HG03196 (cell line): ENCODE measurements around the gene ADAM12.

Source experiments
- ATAC-seq: cut with Tn5 transposase; IDR thresholded peaks from one replicate; pipeline ENCODE4 v1.9.1; 2021; ENCODE audit not compliant: unreplicated experiment

ADAM12 gene

DNA sequence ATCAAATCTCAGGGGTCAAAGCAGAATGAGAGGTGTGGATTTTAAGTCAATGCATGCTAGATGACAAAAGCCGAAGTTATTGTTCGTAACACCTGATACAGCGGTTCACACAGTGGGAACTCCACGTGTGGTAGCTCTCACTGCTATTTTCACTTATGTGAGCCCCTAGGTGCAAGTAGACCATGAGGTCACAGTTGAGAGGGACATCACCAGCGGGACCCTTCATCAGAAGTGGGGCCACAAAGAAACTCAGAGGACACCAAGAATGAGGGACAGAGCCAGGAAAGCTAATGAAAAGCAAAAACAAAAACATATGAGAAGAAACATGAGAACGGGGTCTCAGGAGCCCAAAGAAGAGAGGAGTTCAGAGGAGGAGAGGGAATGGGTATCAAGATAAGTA lies 63.5 kb downstream of the ADAM12 start:
- no peak for ATAC-seq

DNA sequence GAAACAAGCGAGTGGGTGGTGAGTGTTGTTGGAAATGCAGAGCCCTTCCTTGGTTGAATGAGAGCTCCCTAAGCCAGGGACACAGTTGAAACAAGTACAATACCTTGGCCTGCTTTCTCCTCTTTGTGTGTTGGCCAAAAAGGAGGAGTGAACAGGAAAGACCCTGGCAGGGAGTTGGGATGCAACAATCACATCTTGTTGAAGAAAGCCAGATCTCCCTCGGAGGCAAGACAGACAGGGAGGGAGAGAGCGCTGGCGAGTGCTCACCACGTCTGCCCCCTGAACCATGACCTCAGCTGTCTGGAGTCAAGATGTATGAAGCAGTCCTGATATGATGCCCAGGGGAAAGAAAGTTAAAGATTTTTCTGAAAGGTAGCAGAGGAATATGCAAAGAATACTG lies 66.8 kb downstream of the ADAM12 start:
- no peak for ATAC-seq

DNA sequence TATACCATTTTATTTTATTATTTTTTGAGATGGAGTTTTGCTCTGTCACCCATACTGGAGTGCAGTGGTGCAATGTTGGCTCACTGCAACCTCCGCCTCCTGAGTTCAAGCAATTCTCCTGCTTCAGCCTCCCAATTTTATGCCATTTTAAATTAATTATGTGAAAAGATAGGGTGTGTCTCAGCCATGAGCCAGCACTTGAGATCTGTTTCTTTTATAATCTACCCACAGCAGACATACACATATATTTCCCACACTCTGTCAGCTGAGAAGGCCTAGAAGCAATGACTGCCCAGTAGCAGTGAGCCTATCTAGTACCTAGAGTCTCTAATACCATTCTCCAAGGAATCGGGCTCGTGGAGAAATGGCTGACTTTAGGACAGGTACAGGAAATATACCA lies 70.5 kb downstream of the ADAM12 start:
- no peak for ATAC-seq

DNA sequence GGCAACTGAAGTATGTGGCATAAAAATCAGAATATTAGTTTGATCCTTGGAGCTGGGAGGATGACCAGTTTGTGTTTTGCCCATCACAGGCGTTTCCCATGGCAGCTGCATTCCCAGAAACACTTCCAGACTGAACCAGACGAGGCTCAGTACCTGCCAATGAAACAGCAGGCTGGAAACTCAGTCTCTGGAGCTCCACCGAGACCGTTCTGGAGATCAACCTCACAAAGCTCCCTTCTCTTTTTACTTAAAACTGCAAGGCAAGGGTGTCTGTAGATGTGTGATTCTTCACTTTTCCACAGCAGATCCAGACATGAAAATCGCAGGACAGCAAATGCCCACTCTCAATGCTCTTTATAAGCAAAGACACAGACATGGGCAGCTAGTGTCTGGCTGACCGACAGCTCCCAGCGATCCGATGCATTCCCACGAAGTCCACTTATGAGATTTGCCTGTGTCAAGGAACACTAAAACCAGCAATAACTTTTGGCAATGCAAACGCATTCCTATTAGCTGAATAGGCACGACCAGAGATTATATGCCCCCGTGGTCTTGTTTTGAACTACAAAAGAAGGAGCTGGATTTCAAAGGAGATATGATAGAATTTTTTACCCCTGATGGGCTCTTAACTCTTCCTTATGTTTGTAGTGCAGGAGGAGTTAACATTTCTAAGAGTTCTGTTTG lies 72.6 kb downstream of the ADAM12 start:
- no peak for ATAC-seq

DNA sequence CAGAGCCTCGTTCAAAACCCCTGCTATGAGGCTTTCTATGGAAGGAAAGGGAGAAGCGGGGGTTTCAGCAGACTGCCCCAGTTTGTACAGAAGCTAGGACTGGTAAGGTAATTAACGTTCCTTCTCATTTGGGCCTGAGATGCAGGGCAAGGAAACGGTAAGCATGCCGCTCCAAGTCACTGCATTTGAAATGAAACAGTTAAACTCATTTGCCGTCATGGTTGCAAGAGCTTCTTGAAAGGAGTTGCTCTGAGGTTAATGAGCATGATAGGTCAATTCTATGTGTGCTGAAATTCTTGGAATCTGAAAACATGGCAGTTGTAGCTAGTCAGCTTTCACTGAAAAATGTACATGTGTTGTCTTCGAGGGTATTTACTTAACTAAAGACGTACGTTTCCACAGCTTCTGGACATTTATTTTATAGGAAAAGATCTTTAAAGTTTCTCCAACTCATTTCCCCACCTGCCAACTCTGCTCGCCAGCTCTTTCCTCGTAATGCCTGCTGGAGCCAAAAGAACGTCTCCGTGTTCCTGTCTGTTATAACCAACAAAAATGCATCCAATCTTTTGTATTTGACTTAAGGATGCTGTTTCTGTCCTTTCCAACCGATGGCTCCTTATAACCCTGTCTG lies 73.3 kb downstream of the ADAM12 start:
- ATAC-seq, result no peak

DNA sequence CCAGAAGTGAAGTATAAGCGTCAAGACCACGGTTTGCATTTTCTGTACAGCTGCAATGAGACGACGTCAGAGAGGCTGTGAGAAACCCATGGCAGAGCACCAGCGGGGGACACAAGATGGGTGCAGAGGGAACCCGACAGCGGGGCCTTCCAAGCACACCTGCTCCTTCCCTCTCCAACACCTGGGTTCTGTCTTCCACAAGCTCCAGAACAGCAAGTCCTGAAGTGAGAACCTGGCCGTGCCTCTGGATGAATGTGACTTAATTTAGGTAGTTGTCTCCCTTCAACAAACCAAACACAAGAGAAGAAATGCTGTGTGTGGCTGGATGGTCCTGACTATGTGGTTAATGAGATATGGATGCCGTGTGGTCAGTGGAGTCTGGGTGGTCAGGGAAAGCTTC lies 76.1 kb downstream of the ADAM12 start:
- no peak for ATAC-seq

DNA sequence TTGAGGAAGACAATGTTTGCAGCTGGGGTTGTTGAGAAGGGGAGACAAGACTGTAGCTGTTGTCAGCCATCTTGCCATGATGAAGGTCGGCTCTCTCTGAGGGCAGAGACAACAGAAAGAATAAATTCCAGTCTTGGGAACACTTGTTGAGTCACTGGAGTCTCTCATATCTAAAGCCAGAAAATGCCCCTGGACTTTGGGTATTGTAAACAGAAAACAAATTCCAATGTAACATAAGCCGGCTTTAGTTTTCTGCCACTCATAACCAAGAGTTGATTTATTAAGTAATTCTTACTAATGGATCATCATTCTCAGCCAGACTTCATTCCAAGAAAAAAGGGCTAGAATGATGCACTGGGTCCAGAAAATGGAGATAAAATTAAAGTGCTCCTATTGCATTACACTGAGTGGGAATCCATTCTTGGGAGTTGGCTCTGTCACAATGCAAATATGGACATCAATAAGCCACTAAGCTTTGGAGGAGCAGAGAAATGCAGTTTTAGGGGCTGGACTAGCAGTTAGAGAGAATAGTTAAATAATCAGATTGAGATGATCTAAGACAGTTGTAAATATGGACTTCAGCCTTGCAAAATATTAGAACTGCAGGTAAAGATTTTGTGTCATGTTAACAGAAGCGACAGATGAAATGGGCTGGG lies 78.9 kb downstream of the ADAM12 start:
- no peak for ATAC-seq

DNA sequence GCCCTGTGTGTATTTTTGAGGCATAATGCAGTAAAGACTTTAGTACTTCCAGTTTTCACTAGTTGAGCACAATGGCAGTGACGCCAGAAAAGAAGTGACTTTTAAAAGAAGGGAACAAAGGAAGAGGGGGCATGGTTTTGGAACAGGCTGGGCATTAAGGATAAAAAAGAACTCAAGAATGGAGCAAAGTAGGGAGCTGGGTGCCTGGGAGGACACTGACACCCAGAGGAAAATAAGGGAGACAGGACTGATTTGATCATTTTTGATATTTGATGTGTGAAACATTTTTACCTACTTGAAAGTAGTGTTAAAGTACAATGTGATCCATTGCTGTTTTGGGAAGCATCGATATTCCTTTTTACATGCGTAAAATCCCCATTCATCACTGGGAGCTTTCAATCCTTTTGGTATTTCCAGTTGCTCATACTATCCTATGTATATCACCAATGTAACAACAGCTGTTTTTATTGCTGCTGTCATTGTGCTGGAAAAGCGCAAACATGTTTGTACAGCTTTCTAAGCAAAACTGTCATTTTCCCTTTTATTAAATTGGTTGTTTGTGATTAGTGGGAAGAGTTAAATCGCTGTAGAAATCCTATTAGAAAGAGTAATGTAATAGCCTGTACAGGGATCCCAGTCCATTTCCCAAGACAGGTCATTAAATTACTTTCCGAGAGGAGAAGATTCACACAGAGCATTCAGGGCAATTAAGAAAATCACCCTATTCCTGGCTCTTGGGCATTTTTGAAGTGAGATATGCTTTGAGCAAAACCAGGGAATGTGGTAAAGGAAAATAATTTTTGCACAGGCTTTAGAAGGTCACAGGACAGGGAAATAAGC lies 85.2 kb downstream of the ADAM12 start:
- no peak for ATAC-seq

DNA sequence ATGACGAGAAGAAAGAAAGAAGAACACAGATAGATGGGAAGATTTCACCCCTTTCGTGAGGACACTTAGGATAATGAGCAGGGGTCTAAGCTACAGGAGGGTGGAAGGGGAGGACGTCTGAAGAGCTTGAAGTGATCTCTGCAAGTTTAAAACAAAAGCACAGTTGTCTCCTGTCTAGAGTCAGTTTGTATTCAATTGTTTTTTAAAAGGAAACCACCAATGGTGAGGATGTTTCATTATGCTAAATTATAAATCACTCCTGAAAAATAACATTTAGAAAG lies 85.9 kb downstream of the ADAM12 start:
- no peak for ATAC-seq

- ATAC-seq, result no peak
These were observed 86.4 kb downstream of the ADAM12 start for GRCh38 chr10:126301701-126302475.

DNA sequence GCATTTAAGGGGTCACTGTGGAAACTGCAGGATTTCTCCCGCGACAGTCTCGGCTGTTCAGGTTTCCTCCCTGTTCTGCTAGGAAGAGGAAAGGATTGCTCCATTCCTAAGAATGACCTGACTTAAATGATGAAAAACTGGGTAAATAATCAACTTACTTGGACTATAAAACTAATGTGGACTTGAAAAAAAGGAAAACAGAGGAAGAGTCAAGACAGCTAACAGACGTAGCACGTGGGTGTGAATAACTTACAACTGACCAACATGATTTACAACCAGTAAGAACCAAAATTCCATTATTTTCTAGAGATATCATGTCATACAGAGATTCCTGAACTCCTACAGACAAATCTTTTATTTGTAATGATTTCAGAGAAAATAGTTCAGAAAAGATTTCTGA lies 93.8 kb downstream of the ADAM12 start:
- ATAC-seq, result no peak

DNA sequence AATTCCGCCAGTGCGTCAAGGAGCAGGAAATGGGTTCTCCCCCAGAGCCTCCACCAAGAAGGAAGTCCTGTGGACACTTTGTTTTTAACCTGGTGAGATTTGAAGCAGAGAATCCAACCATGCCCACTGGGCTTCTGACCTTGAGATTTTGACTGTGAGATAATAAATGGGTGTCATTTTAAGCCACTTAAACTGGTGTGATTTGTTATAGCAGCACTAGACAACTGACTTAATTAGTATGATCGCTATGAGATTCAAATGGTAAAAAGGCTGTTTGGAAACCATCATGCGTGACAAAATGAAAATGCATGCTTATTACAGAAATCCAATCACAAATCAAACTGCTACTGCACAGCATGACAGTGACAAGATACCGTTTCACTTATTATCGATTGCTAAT lies 98.0 kb downstream of the ADAM12 start:
- no peak for ATAC-seq

- ATAC-seq, result no peak
These were observed 99.5 kb downstream of the ADAM12 start for GRCh38 chr10:126288547-126289493.

- no peak for ATAC-seq
These were observed 102.0 kb downstream of the ADAM12 start for GRCh38 chr10:126286256-126286780.

GRCh38 chr10:126283307-126283706 lies 105.0 kb downstream of the ADAM12 start:
- no peak for ATAC-seq

GRCh38 chr10:126278851-126279250 lies 109.4 kb downstream of the ADAM12 start:
- ATAC-seq, result no peak

DNA sequence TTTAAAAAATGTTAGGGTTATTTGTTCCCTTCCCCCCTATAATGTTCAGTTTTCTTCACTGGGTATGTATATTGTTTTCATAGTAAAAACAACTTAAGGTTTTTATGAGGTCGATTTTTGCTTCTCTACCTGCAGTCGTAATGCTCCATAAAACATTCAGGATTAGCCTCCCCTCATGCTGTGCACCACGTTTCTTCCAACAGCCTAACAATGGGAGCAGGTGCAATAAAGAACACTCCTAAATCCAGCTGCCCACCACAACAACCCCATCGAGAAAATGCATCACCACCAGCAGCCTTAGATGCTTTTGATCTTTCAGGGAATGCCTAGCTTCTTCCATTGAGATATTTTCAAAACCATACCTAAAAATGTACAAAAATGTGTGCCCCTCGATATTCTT lies 111.1 kb downstream of the ADAM12 start:
- ATAC-seq, result no peak

DNA sequence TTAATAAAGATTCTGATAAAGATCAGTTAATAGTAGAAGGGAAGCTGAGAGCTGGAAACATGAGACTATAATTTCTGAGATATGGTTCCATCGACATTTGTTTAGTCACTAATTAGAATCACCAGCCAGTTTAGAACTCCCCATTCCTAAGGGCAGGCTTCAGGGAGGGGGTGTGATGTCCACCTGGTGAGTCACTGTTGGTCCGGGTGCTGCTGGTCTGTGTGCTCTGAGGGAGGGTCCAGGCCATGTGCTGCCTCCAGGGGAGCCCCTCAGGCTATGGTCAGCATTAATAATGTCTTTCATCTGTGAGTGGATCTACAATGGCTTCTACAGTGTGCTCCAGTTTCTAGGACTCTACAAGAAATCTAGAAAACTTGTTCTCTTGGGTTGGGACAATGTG lies 115.8 kb downstream of the ADAM12 start:
- ATAC-seq, result no peak

DNA sequence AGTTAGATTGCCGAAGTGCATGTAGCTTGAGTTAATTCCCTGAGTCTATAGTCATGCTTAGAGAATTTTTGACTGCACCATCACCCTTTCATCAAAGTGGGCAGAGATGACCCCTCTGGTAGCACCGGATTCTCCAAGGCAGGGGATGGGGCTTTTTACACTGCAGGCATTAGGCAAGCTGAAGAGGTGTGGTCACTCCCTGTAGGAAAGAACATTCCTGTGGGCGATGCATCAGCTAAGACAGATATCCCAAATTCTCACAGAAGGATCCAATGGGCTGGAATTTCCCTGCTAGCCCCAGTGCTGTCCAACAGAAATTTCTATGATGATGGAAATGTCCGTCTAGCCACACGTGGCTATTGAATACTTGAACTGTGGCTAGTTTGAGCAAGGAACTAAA lies 118.2 kb downstream of the ADAM12 start:
- no peak for ATAC-seq
